Measurements from ENCODE around the gene PRKCQ. TPM values are rescaled to one million over a fixed set of nuclear protein-coding genes. Genes with fewer than 3 reads are reported as not detected.

The PRKCQ gene
- total and polyA plus RNA-seq, 2 experiments from 2014 or later = 0.43 to 0.97 TPM

- no peak for DNase-seq (ENCODE audit: low spot score)
- no peaks in the 10 kb centered on the region for H3K79me2 ChIP-seq
- no peaks in the 10 kb centered on the region for H3K36me3 ChIP-seq (replicated peaks; ENCODE audit: insufficient read depth, low read depth)
- H3K27ac ChIP-seq = no peak overlapping the region
- no peak overlapping the region for H3K4me2 ChIP-seq
- H3K4me1 ChIP-seq (ENCODE audit: insufficient read depth) = no peaks in the 10 kb centered on the region
- H3K4me3 ChIP-seq = no peak overlapping the region
- H3K27me3 ChIP-seq = peaks cover 19% of the 10 kb centered on the region
- H3K9me3 ChIP-seq (ENCODE audit: low read depth) = no peaks in the 10 kb centered on the region
- TF ChIP-seq EZH2phosphoT487 (IDR thresholded peaks at IDR 0.05; ENCODE audit: low read depth, severe bottlenecking, unreplicated experiment) (no peak), CTCF (IDR thresholded peaks at IDR 0.05; ENCODE audit: poor library complexity) (no peak), EZH2 (IDR thresholded peaks at IDR 0.05; ENCODE audit: borderline replicate concordance) (no peak)
- no peaks in the 10 kb centered on the region for H3K9me2 ChIP-seq (replicated peaks; ENCODE audit: insufficient read depth)
- no peaks in the 10 kb centered on the region for H4K20me1 ChIP-seq (ENCODE audit: insufficient read depth, poor library complexity, severe bottlenecking)
- 54% methylated on average over 15 of the region's 15 CpGs for WGBS (ENCODE audit: low lambda C conversion rate, missing lambda C conversion rate)
- H2AFZ ChIP-seq = no peak overlapping the region
Measured at GRCh38 chr10:6603142-6604125, 23.4 kb upstream of the PRKCQ start.

GRCh38 chr10:6602700-6603084 is 22.6 kb upstream of the PRKCQ start:
- no peak for DNase-seq (ENCODE audit: low spot score)
- Histone ChIP-seq H3K79me2 (no peaks in the 10 kb centered on the region), H3K9me2 (replicated peaks; ENCODE audit: insufficient read depth) (no peaks in the 10 kb centered on the region), H3K4me1 (ENCODE audit: insufficient read depth) (no peaks in the 10 kb centered on the region), H3K27me3 (peaks cover 19% of the 10 kb centered on the region), H3K27ac (no peak overlapping the region), H2AFZ (no peak overlapping the region), H3K36me3 (replicated peaks; ENCODE audit: insufficient read depth, low read depth) (no peaks in the 10 kb centered on the region), H3K4me2 (no peak overlapping the region), H3K9me3 (ENCODE audit: low read depth) (no peaks in the 10 kb centered on the region), H4K20me1 (ENCODE audit: insufficient read depth, poor library complexity, severe bottlenecking) (no peaks in the 10 kb centered on the region), H3K4me3 (no peak overlapping the region)
- WGBS (ENCODE audit: low lambda C conversion rate, missing lambda C conversion rate) = 79% methylated on average over 1 of the region's 1 CpG
- no peak for TF ChIP-seq EZH2phosphoT487 (IDR thresholded peaks at IDR 0.05; ENCODE audit: low read depth, severe bottlenecking, unreplicated experiment)
- TF ChIP-seq EZH2 (IDR thresholded peaks at IDR 0.05; ENCODE audit: borderline replicate concordance) = no peak
- no peak for TF ChIP-seq CTCF (IDR thresholded peaks at IDR 0.05; ENCODE audit: poor library complexity)

- Histone ChIP-seq H3K4me2 (no peak overlapping the region), H3K79me2 (no peaks in the 10 kb centered on the region), H2AFZ (no peak overlapping the region), H3K4me3 (no peak overlapping the region), H3K9me2 (replicated peaks; ENCODE audit: insufficient read depth) (no peaks in the 10 kb centered on the region), H3K27ac (no peak overlapping the region), H3K27me3 (peaks cover 19% of the 10 kb centered on the region), H3K36me3 (replicated peaks; ENCODE audit: insufficient read depth, low read depth) (no peaks in the 10 kb centered on the region), H4K20me1 (ENCODE audit: insufficient read depth, poor library complexity, severe bottlenecking) (no peaks in the 10 kb centered on the region), H3K9me3 (ENCODE audit: low read depth) (no peaks in the 10 kb centered on the region), H3K4me1 (ENCODE audit: insufficient read depth) (no peaks in the 10 kb centered on the region)
- WGBS (ENCODE audit: low lambda C conversion rate, missing lambda C conversion rate) = 83% methylated on average over 2 of the region's 2 CpGs
- no peak for DNase-seq (ENCODE audit: low spot score)
- no peak for TF ChIP-seq CTCF (IDR thresholded peaks at IDR 0.05; ENCODE audit: poor library complexity)
- no peak for TF ChIP-seq EZH2phosphoT487 (IDR thresholded peaks at IDR 0.05; ENCODE audit: low read depth, severe bottlenecking, unreplicated experiment)
- no peak for TF ChIP-seq EZH2 (IDR thresholded peaks at IDR 0.05; ENCODE audit: borderline replicate concordance)
Measured at GRCh38 chr10:6602026-6602699, 22.1 kb upstream of the PRKCQ start.

All from hepatocyte (in vitro differentiated cells).